Measurements from ENCODE around the gene ESR1.

GRCh38 chr6:151959086-151959485 is 151.6 kb downstream of the ESR1 start:
- TF ChIP-seq, protein P1, sequence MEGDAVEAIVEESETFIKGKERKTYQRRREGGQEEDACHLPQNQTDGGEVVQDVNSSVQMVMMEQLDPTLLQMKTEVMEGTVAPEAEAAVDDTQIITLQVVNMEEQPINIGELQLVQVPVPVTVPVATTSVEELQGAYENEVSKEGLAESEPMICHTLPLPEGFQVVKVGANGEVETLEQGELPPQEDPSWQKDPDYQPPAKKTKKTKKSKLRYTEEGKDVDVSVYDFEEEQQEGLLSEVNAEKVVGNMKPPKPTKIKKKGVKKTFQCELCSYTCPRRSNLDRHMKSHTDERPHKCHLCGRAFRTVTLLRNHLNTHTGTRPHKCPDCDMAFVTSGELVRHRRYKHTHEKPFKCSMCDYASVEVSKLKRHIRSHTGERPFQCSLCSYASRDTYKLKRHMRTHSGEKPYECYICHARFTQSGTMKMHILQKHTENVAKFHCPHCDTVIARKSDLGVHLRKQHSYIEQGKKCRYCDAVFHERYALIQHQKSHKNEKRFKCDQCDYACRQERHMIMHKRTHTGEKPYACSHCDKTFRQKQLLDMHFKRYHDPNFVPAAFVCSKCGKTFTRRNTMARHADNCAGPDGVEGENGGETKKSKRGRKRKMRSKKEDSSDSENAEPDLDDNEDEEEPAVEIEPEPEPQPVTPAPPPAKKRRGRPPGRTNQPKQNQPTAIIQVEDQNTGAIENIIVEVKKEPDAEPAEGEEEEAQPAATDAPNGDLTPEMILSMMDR (IDR thresholded peaks at IDR 0.05) = no peak
- no peak for TF ChIP-seq POLR2A (IDR thresholded peaks at IDR 0.05)
